ENCODE measurements around the gene OR10C1. TPM values are rescaled to one million over a fixed set of nuclear protein-coding genes. Genes with fewer than 3 reads are reported as not detected.

OR10C1 gene
- total RNA-seq, 1 experiment from 2014 or later = not detected

DNA sequence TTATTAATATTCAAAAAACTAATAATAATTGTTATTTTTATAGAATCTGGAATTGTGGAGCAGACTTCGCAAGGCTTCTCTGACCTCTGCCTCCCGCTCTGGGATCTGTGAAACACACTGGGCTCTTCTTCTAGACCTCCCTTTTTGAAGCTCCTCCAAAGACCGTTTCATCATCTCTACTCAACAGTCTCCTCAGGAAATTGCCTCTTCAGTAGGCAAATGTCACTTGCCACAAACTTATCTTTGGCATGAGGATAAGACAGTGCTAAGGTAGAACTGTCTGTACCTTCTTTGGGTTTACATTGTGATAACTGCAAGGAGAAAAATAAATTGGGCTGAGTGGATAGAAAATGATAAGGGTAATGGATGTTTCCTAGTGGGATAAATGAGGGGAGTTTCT lies 50.9 kb downstream of the OR10C1 start:
- no TSS peak for BruUV-seq (replicated peaks)
- H3K9me2 ChIP-seq (ENCODE audit: insufficient read depth) = no peaks in the 10 kb centered on the region; the same call in 1 of the 2 replicates
- peaks cover 5% of the 10 kb centered on the region; the same call in 1 of the 2 replicates for H3K27me3 ChIP-seq (ENCODE audit: insufficient read depth, low read length)
- H2AFZ ChIP-seq (ENCODE audit: low read depth, low read length, poor library complexity, severe bottlenecking) = no peak overlapping the region
- H3K4me1 ChIP-seq (ENCODE audit: control insufficient read depth in 1 of 2, insufficient read depth in 2 of 2, low read length in 2 of 2) = no peaks in the 10 kb centered on the region
- H3K9me3 ChIP-seq (ENCODE audit: control insufficient read depth in 1 of 2, insufficient read depth in 1 of 2, low read depth in 1 of 2, low read length in 2 of 2) = no peaks in the 10 kb centered on the region
- H3K4me3 ChIP-seq (replicated peaks in 1 of 2; ENCODE audit: low read depth in 1 of 2, low read length in 2 of 2) = no peak overlapping the region
- no peak overlapping the region for H3K4me2 ChIP-seq (ENCODE audit: low read length)
- H3K36me3 ChIP-seq (ENCODE audit: control insufficient read depth in 1 of 2, insufficient read depth in 2 of 2, low read length in 2 of 2) = no peaks in the 10 kb centered on the region
- intact Hi-C loops (cut with micrococcal nuclease) = no loop called here
- no peak overlapping the region for H3K9ac ChIP-seq (ENCODE audit: low read length)
- H4K20me1 ChIP-seq (ENCODE audit: insufficient read depth) = no peaks in the 10 kb centered on the region
- TF ChIP-seq RAD21 (IDR thresholded peaks at IDR 0.05; ENCODE audit: low read depth) (no peak), EZH2phosphoT487 (IDR thresholded peaks at IDR 0.05; ENCODE audit: borderline replicate concordance) (no peak), YY1 (IDR thresholded peaks at IDR 0.05; ENCODE audit: extremely low read depth, insufficient replicate concordance, low read depth, low read length) (no peak), ZNF274 (IDR thresholded peaks at IDR 0.05; ENCODE audit: low read depth, low read length) (no peak)
- TF ChIP-seq, protein P1, sequence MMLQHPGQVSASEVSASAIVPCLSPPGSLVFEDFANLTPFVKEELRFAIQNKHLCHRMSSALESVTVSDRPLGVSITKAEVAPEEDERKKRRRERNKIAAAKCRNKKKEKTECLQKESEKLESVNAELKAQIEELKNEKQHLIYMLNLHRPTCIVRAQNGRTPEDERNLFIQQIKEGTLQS (IDR thresholded peaks at IDR 0.05) = no peak
- no peak for DNase-seq (ENCODE audit: low read depth, low spot score)
- ChIA-PET RAD21 (ENCODE audit: low non-redundant PET in 1 of 2, low total read pairs in 2 of 2, uncharacterized antibody in 2 of 2, unreplicated experiment in 2 of 2) (no interaction called here), CTCF (no interaction called here), POLR2A (no interaction called here)
- no peak overlapping the region for H3K27ac ChIP-seq (ENCODE audit: low read depth, low read length)
- H3K79me2 ChIP-seq (ENCODE audit: insufficient read depth, low read length) = no peaks in the 10 kb centered on the region
- ATAC-seq = no peak

DNA sequence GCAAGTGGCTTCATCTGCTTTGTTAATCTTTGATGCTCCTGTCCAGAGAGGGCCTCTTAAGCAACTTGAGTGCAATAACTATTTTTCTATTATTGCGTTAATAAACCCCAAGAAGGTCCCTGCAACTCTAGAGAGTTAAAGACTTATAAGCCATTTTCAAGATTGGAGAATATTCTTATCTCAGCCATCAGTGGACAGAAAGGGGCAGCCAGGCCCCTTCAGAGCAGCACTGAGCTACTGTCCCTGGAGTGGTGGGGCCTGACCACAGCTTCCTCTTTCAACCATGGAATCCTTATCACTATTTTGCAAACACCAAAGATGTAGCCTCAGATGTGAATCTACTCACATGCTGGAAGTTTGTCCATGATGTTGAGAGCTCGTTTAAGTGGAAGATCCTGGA lies 51.4 kb downstream of the OR10C1 start:
- DNase-seq (ENCODE audit: low read depth, low spot score) = no peak
- Histone ChIP-seq H2AFZ (ENCODE audit: low read depth, low read length, poor library complexity, severe bottlenecking) (no peak overlapping the region), H3K4me3 (replicated peaks in 1 of 2; ENCODE audit: low read depth in 1 of 2, low read length in 2 of 2) (no peak overlapping the region), H3K9ac (ENCODE audit: low read length) (no peak overlapping the region), H4K20me1 (ENCODE audit: insufficient read depth) (no peaks in the 10 kb centered on the region), H3K27me3 (ENCODE audit: insufficient read depth, low read length) (peaks cover 8% of the 10 kb centered on the region; the same call in 1 of the 2 replicates), H3K36me3 (ENCODE audit: control insufficient read depth in 1 of 2, insufficient read depth in 2 of 2, low read length in 2 of 2) (no peaks in the 10 kb centered on the region), H3K9me2 (ENCODE audit: insufficient read depth) (no peaks in the 10 kb centered on the region; the same call in 1 of the 2 replicates), H3K9me3 (ENCODE audit: control insufficient read depth in 1 of 2, insufficient read depth in 1 of 2, low read depth in 1 of 2, low read length in 2 of 2) (no peaks in the 10 kb centered on the region), H3K4me2 (ENCODE audit: low read length) (no peak overlapping the region), H3K79me2 (ENCODE audit: insufficient read depth, low read length) (no peaks in the 10 kb centered on the region), H3K27ac (ENCODE audit: low read depth, low read length) (no peak overlapping the region), H3K4me1 (ENCODE audit: control insufficient read depth in 1 of 2, insufficient read depth in 2 of 2, low read length in 2 of 2) (no peaks in the 10 kb centered on the region)
- POLR2A ChIA-PET = no interaction called here
- CTCF ChIA-PET = no interaction called here
- no TSS peak for BruUV-seq (replicated peaks)
- RAD21 ChIA-PET (ENCODE audit: low non-redundant PET in 1 of 2, low total read pairs in 2 of 2, uncharacterized antibody in 2 of 2, unreplicated experiment in 2 of 2) = no interaction called here
- no peak for ATAC-seq
- intact Hi-C loops (cut with micrococcal nuclease) = no loop called here
- TF ChIP-seq RAD21 (IDR thresholded peaks at IDR 0.05; ENCODE audit: low read depth) (no peak), YY1 (IDR thresholded peaks at IDR 0.05; ENCODE audit: extremely low read depth, insufficient replicate concordance, low read depth, low read length) (no peak), FOSL1 (IDR thresholded peaks at IDR 0.05; ENCODE audit: low read depth) (no peak), SP1 (IDR thresholded peaks at IDR 0.05; ENCODE audit: low read depth) (no peak), TCF7L2 (IDR thresholded peaks at IDR 0.05; ENCODE audit: borderline replicate concordance, extremely low read depth, insufficient read depth, insufficient read length) (no peak), ELF1 (IDR thresholded peaks at IDR 0.05; ENCODE audit: borderline replicate concordance, low read depth) (no peak), CBX3 (IDR thresholded peaks at IDR 0.05; ENCODE audit: low read depth) (no peak), EGR1 (IDR thresholded peaks at IDR 0.05; ENCODE audit: low read depth) (no peak), POLR2A (IDR thresholded peaks at IDR 0.05; ENCODE audit: borderline replicate concordance, extremely low read depth, insufficient read depth, insufficient read length) (no peak), ZFX (IDR thresholded peaks at IDR 0.05) (no peak), JUND (IDR thresholded peaks at IDR 0.05) (no peak), POLR2AphosphoS5 (IDR thresholded peaks at IDR 0.05; ENCODE audit: low read depth, low read length) (no peak), SIN3A (IDR thresholded peaks at IDR 0.05; ENCODE audit: low read depth) (no peak), EZH2phosphoT487 (IDR thresholded peaks at IDR 0.05; ENCODE audit: borderline replicate concordance) (no peak), EZH2 (IDR thresholded peaks at IDR 0.05) (no peak), ZNF274 (IDR thresholded peaks at IDR 0.05; ENCODE audit: low read depth, low read length) (no peak), CEBPB (IDR thresholded peaks at IDR 0.05; ENCODE audit: low read depth) (no peak)
- TF ChIP-seq, protein P2, sequence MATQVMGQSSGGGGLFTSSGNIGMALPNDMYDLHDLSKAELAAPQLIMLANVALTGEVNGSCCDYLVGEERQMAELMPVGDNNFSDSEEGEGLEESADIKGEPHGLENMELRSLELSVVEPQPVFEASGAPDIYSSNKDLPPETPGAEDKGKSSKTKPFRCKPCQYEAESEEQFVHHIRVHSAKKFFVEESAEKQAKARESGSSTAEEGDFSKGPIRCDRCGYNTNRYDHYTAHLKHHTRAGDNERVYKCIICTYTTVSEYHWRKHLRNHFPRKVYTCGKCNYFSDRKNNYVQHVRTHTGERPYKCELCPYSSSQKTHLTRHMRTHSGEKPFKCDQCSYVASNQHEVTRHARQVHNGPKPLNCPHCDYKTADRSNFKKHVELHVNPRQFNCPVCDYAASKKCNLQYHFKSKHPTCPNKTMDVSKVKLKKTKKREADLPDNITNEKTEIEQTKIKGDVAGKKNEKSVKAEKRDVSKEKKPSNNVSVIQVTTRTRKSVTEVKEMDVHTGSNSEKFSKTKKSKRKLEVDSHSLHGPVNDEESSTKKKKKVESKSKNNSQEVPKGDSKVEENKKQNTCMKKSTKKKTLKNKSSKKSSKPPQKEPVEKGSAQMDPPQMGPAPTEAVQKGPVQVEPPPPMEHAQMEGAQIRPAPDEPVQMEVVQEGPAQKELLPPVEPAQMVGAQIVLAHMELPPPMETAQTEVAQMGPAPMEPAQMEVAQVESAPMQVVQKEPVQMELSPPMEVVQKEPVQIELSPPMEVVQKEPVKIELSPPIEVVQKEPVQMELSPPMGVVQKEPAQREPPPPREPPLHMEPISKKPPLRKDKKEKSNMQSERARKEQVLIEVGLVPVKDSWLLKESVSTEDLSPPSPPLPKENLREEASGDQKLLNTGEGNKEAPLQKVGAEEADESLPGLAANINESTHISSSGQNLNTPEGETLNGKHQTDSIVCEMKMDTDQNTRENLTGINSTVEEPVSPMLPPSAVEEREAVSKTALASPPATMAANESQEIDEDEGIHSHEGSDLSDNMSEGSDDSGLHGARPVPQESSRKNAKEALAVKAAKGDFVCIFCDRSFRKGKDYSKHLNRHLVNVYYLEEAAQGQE (IDR thresholded peaks at IDR 0.05; ENCODE audit: low read depth) = no peak
- TF ChIP-seq, protein P1 (IDR thresholded peaks at IDR 0.05) = no peak
